Measurements from ENCODE around the gene ATG5.
"Not testable (repeated sequence)": the region's sequence is repeated elsewhere in the genome, so short reads cannot be mapped to it uniquely, and the experiment has no call there.

Gene ATG5

DNA sequence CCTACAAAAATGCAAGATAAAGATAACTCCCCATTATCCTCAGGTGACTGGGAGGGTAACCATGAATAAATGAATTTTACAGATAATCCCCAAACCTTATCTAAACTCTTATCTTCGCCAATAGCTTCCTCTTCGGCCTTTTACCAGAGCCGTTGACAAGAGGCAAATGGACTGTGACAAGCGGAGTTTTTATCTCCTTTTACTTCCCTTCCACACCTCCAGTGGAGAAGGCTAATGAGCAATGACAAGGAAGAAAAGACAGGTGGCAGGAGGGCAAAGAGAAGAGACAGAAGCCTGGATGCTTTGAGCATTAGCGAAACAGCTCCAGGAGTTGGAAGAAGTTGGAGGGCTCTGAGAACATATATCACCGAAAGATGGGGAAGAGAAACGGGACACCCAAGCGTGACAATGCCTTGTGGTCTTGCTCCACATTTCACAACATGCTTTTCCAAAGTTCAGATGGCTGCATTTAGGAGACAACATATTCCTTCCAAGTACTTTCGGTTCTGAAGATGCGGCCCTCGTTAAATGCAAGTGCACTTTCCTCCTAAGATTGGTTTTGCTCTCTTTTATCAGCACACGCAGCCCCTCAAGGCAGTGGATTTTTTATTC lies 170.2 kb downstream of the ATG5 start:
- DNase-seq (ENCODE audit: low spot score): no peak

DNA sequence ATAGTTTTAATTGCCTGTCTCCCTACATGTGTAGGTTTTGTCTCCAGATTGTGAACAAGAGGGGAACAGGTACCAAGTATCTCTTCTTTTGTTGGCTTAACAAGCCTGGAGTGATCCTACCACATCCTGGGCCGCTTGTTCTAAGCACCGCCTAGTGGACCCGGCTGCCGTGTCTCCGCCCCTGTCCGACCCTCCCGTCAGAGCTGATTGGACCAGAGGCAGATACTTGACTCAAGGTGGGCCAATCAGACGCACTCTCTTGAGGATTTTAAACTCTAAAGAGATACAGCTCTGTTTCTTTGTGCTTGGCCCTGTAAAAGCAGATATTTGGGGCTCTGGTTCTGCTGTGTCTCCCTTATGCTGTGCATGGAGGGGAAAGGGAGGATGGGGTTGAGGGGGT lies 171.2 kb downstream of the ATG5 start:
- DNase-seq (ENCODE audit: low spot score): no peak

DNA sequence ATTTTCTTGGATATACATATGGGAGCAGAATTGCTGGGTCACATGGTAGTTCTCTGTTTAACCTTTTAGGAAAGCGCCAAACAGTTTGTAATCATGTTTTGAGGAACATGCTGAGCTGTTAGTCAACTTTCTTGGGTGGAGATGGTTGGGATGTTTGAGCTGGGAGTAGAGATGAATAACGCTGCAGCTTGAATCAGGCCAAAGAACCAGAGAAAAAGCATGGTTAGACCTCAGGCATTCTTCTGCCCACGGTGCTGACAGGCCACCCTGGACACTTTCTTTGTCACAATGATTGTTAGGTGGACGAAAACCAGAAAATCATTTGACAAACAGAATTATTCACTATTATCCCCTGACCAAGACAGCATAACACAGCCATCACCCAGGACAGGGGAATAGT lies 172.6 kb downstream of the ATG5 start:
- no peak for DNase-seq (ENCODE audit: low spot score)

DNA sequence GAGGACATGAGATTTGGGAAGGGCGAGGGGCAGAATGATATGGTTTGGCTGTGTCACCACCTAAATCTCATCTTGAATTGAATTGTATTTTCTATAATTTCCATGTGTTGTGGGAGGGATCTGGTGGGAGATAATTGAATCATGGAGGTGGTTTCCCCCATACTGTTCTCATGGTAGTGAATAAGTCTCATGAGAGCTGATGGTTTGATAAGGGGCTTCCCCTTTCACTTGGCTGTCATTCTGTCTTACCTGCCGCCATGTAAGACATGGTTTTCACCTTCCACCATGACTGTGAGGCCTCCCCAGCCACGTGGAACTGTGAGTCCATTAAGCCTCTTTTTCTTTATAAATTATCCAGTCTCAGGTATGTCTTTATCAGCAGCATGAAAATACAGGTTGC lies 173.1 kb downstream of the ATG5 start:
- not testable (repeated sequence) for DNase-seq (ENCODE audit: low spot score)

DNA sequence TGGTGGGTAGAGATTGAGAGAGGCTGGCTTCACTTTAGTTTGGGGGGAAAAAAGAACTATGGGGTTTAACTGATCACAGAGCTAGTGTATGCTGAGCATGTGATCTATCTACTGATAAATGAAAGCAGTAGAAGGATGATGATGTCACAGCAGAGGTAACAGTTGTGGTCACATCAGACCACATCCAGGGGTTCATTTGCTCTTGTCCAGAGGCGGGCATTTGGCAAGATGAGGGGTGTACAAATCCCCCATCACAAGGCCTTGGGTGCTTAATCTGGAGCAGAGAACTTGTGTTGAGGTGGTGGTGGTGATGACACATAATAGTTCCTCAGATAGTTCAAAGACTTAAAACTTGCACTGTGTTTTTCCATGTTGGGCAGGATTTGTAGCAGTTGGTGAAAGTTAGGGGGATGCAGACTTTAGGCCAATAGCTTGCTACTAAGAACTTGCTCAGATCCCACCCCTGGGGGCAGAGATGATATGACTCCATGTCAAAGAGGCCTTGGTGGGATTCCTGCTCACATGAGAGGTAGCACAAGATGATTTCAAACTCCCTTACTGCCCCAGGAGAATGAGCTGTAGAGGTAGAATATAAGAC lies 176.0 kb downstream of the ATG5 start:
- DNase-seq (ENCODE audit: low spot score): no peak

DNA sequence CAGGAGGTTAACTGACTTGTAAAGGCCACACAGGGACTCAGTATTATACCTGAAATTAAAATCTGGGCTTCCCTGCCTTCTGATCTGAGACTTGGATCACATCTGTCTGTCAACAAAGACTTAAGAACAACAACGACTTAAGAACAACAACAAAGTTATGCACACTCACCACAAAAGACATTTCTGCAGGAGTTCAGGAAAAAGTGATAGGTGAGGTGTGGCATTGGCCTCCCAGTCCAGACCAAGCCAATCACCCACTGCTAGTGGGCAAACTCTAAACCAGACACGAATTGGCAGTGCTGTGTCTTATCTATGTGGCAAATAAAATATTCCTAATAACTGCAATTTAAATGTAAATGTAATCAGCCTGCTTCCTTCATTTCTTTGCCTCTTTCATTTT lies 178.1 kb downstream of the ATG5 start:
- DNase-seq (ENCODE audit: low spot score): peak; percentile 15

DNA sequence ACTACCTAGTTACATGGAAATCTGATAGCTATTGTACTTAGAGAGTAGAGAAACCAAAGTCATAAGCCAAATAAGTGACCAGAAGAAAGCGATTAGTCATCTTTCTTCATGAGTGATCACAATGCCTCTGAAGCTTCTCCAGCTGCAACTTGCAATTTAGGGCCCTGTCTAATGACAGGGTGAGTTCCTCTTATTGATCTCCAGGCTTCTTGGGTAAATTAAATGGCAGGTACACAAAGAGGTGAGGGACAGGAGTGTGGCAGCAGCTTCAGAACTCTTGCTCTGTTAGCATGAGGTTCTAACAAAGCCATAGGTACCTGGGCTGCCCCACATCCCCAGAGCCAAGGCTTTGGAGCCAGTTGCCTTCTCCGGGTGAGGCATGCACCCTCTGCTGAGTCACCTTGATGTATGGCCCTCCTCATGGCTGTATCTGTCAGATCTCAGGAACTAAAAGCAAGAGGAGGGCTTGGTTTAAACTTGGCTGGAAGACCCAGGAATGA lies 178.7 kb downstream of the ATG5 start:
- peak; percentile 80 for DNase-seq (ENCODE audit: low spot score)

- peak; percentile 80 for DNase-seq (ENCODE audit: low spot score)
Measured at GRCh38 chr6:106145741-106146227, 179.8 kb downstream of the ATG5 start.

DNA sequence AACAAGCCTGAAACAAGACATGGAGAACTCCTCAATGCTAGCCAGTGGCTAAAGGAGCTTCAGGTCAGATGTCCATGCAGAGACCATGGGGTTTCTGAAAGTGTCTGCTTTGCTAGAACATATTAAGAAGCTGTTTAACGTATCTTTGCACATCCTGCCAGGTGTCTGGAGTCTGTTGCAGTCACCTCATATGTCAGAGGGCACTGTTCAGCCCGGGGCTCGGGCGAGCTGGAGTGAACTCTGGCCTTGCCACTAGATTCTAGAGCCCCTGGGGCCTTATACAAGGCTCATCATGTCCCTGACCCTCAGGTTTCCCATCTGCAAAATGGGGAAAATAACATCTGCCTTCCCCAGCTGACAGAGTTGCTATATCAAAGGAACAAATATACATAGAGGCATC lies 180.4 kb downstream of the ATG5 start:
- DNase-seq (ENCODE audit: low spot score): no peak

DNA sequence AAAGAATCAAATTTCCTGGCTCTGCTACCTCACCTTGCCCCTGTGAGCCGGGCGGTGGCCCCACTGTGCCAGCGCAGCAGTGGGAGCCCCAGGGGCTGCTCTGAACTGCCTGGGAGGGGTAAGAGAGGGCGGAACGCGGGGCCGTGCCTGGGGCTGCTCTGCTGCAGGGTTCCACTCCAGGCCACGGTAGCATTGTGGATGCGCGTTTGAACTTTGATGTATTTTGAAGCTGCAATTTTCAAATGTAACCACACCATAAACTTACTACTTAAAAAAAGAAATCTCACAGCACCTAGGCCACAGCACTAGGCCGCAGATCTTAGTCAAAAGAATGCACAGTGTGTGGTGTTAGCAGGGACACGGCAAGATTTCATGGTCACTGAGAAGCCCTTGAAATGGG lies 181.9 kb downstream of the ATG5 start:
- no peak for DNase-seq (ENCODE audit: low spot score)

DNA sequence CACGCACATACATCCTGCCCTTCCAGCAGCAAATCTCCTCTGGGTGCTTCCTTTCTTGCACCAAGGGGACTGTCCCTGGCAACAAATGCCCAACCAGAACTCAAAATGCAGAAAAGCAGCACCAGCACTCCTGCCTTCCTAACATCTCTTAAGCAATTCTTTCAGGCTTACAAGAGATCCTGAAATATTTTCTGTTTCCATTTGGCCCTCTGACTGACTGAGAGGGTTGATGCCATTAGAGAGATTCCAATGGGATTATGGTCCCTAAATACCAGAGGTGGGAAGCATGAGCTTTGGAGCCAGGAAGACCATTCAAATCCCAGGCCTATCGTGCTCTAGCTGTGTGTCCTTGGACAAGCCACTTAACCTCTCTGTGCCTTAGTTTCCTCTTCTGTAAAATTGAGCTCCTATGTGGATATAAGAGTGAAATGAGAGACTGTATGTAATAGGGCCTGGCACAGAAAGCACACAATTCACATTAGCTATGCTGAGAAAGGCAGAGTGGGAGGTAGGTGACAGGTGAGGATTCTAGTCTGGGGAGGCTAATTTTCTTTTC lies 182.6 kb downstream of the ATG5 start:
- no peak for DNase-seq (ENCODE audit: low spot score)

- DNase-seq (ENCODE audit: low spot score): peak; percentile 48
Measured at GRCh38 chr6:106141441-106142237, 183.9 kb downstream of the ATG5 start.

GRCh38 chr6:106138151-106138550 lies 187.4 kb downstream of the ATG5 start:
- DNase-seq (ENCODE audit: low spot score): no peak

- no peak for DNase-seq (ENCODE audit: low spot score)
Measured at GRCh38 chr6:106136845-106137244, 188.7 kb downstream of the ATG5 start.

GRCh38 chr6:106135911-106136571 lies 189.5 kb downstream of the ATG5 start:
- no peak for DNase-seq (ENCODE audit: low spot score)

DNA sequence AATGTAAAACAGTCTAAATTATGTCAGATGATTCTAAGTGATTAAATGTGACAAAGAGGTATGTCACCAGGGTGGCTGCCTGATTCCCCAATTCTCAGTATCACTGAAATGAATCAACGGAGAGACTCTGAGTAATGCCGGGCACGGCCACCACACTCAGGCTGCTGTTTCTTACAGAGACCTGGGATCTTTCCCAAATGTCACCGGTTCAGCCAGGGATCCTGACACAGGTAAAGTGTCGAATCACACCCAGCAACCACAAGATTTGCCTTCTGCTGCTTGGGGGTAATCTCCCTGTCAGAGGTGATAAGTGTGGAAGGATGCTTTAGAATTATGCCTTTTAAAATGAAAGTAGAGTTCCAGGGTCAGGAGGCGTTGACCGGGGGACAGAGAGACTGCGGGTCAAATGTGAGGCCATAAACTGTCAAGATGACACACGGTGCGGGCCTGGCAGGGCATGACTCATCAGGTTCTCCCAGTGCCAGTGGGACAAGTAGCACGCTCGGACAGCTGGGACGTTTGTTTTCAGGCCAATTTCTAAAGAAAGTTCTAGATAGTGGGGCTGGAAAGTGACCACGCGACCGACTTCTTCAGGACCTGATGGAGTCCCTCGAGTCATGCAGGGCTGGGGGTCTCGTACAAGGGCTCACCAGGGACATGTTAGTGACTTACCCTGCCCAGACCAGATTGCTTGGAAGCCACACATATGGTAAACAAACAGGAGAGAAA lies 190.5 kb downstream of the ATG5 start:
- peak; percentile 58 for DNase-seq (ENCODE audit: low spot score)

All from kidney tubule cell (primary cell).